Stomach (tissue), 9 donors: ENCODE results near the gene KIAA1217. TPM values are rescaled to one million over a fixed set of nuclear protein-coding genes. Genes with fewer than 3 reads are reported as not detected.
A peak's percentile ranks its signal among the peaks of the same experiment; 100 is the strongest.

Source experiments
- DNase-seq, 2 donors: peaks; one replicate each; pipeline versions ENCODE4 v3.0.0 to v3.0.0-alpha.2; 2013 to 2019
- H3K27ac ChIP-seq, 5 donors: fragments of 200-600 bp in 4 of 5; sonication (generic) in 4 of 5; one replicate each; pipeline ENCODE4 v1.5.1; 2013 to 2019; ENCODE audit warnings: mild to moderate bottlenecking in 1 of 5, moderate library complexity in 1 of 5
- H3K27me3 ChIP-seq, 3 donors: fragments of 200-600 bp; sonication (generic); one replicate each; pipeline ENCODE4 v1.5.1; 2017 to 2019; ENCODE audit warnings: mixed run types in 1 of 3
- H3K36me3 ChIP-seq, 4 donors: fragments of 200-600 bp; sonication (generic); 1 replicate in 3 of 4; 2 replicates in 1 of 4; pipeline ENCODE4 v1.5.1; 2016 to 2019
- H3K4me1 ChIP-seq, 4 donors: fragments of 200-600 bp; sonication (generic); one replicate each; pipeline ENCODE4 v1.5.1; 2016 to 2019
- H3K4me3 ChIP-seq, 4 donors: fragments of 200-600 bp; sonication (generic) in 3 of 4; one replicate each; pipeline ENCODE4 v1.5.1; 2016 to 2019; ENCODE audit warnings: mild to moderate bottlenecking in 1 of 4
- H3K9me3 ChIP-seq, 4 donors: fragments of 200-600 bp; sonication (generic); one replicate each; pipeline ENCODE4 v1.5.1; 2016 to 2019
- EP300 ChIP-seq: sonication (generic); formaldehyde crosslinking; IDR thresholded peaks from one replicate; pipeline ENCODE4 v1.6.1; 2017; ENCODE audit warnings: antibody characterized with exemption
- POLR2A ChIP-seq, 4 donors: fragments of 450-650 bp; IDR thresholded peaks; one replicate each; pipeline ENCODE4 v1.6.1; 2016; ENCODE audit warnings: antibody characterized with exemption in 4 of 4, control low read depth in 2 of 4, mild to moderate bottlenecking in 1 of 4, moderate library complexity in 1 of 4
- POLR2AphosphoS5 ChIP-seq, 3 donors: sonication (generic); formaldehyde crosslinking; IDR thresholded peaks; one replicate each; pipeline ENCODE4 v1.6.1; 2016; ENCODE audit warnings: antibody characterized with exemption in 3 of 3
- WGBS, 5 donors: extraction: QIAGEN DNeasy Blood & Tissue Kit in 3 of 5; methylation state at CpG; one replicate each; pipeline versions ENCODE4 v1.1.5 to v1.1.7; 2013 to 2018; 5-methylcytosine and 5-hydroxymethylcytosine counted together
- intact Hi-C: fragments of 100-400 bp; cut with DNase I; formaldehyde crosslinking; loops from one replicate; pipeline ENCODE4 v1.15.1; 2023; ENCODE audit warnings: low total_unique reads
- polyA plus RNA-seq, 3 donors: library from polyadenylated mRNA; stranded (reverse); fragments of 200-250 nt; gene quantifications; one replicate each; pipeline ENCODE4 v1.2.3, GENCODE V29; 2013
- total RNA-seq, 5 donors: library from RNA; depleted of rRNA; stranded (reverse); fragments of >200 nt; gene quantifications; one replicate each; pipeline versions ENCODE4 v1.1.0 to v1.2.3, GENCODE V29; 2014 to 2016
- TF ChIP-seq, protein P1 (sequence below), 7 experiments: fragments of 450-650 bp in 4 of 7; fragments of 200-600 bp in 3 of 7; sonication (generic) in 3 of 7; IDR thresholded peaks; one replicate each; pipeline ENCODE4 v1.5.1; 2016 to 2019; ENCODE audit warnings: antibody characterized with exemption in 7 of 7, control low read depth in 2 of 7, mild to moderate bottlenecking in 1 of 7
- donor health status: healthy with polysubstance abuse.
- donor health status: Bipolar disorder and iron deficiency.
- donor health status: healthy.

The KIAA1217 gene
- total and polyA plus RNA-seq, 8 donors, result 6.2 to 112 (median 24.6) TPM

DNA sequence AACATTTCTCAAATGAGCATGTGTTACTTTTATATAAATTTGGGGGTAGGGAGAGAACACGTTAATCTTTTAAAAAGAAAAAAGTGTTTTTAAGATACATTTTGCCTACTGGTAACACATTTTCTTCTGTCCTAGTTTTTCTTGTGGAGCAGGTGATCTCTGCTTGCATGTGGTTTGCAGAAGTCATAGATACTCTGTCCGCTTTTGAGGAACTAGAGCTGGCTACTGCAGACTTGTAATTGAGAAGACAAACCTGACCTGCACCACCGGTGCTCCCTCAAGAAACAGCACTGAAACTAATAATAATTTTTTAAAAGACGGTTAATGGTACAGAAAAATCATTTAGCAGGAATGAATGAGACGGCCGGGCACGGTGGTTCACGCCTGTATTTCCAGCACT is 243.1 kb downstream of the KIAA1217 start:
- Histone ChIP-seq H3K27ac (peak overlapping the region in 1 of 5 donors; percentile 81), H3K27me3 (no peaks in the 10 kb centered on the region), H3K4me3 (no peak overlapping the region), H3K36me3 (no peaks in the 10 kb centered on the region), H3K9me3 (no peaks in the 10 kb centered on the region), H3K4me1 (peaks cover 0 to 63% (median 35%) of the 10 kb centered on the region in 4 donors)
- WGBS, 5 donors, result 81 to 90% (median 87%) methylated on average over 8 of the region's 8 CpGs
- TF ChIP-seq POLR2A (IDR thresholded peaks at IDR 0.05), result no peak
- intact Hi-C loops, result no loop called here
- no peak for DNase-seq

DNA sequence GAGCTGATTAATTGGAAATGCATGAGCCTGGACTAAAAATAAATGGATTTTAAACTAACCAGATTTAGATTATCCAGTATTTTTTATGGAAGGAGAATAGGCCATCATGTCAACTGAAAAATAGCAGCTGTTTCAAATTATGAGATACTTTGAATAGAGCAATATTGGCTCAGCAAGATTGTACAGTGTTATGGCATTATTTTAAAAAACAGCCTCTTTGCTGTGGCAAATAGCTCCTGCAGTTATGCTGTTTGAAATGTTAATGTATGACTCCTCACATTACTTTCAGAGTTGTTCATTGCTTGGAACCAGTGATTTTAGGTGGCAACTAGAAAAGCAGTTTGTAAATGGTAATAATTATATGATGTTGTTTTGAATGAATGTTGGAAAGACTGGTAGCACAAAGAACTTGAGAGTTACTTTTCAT is 244.5 kb downstream of the KIAA1217 start:
- Histone ChIP-seq H3K27me3 (no peaks in the 10 kb centered on the region), H3K9me3 (no peaks in the 10 kb centered on the region), H3K27ac (peak overlapping the region in 3 of 5 donors; percentile 13 to 39 (median 13)), H3K4me1 (peaks cover 9 to 72% (median 39%) of the 10 kb centered on the region in 4 donors), H3K36me3 (no peaks in the 10 kb centered on the region), H3K4me3 (no peak overlapping the region)
- no peak for DNase-seq
- intact Hi-C loops, result no loop called here
- TF ChIP-seq POLR2AphosphoS5 (IDR thresholded peaks at IDR 0.05) (no peak), EP300 (no peak), POLR2A (IDR thresholded peaks at IDR 0.05) (no peak)
- TF ChIP-seq, protein P1, sequence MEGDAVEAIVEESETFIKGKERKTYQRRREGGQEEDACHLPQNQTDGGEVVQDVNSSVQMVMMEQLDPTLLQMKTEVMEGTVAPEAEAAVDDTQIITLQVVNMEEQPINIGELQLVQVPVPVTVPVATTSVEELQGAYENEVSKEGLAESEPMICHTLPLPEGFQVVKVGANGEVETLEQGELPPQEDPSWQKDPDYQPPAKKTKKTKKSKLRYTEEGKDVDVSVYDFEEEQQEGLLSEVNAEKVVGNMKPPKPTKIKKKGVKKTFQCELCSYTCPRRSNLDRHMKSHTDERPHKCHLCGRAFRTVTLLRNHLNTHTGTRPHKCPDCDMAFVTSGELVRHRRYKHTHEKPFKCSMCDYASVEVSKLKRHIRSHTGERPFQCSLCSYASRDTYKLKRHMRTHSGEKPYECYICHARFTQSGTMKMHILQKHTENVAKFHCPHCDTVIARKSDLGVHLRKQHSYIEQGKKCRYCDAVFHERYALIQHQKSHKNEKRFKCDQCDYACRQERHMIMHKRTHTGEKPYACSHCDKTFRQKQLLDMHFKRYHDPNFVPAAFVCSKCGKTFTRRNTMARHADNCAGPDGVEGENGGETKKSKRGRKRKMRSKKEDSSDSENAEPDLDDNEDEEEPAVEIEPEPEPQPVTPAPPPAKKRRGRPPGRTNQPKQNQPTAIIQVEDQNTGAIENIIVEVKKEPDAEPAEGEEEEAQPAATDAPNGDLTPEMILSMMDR (IDR thresholded peaks at IDR 0.05), result no peak

DNA sequence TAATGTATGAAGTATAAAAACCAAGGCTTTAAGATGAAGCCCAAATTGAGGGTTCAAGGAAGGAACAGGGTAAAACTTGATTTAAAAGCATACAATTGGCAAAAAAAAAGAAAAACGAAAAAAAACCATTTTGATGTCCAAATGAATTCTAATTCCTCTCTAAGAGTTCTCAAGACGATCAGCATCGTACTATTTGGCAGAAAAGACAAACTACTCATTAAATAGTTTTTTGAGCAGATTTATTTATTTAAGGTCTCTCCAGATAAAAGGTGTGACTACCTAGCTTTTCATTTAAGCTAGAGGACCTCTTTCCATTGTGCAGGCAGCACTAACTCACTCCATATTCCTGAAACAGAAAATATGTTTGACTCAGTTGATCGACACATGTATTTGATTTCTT is 245.0 kb downstream of the KIAA1217 start:
- no peaks in the 10 kb centered on the region for H3K36me3 ChIP-seq
- H3K27ac ChIP-seq, result peak overlapping the region in 1 of 5 donors; percentile 6
- H3K9me3 ChIP-seq, result no peaks in the 10 kb centered on the region
- TF ChIP-seq EP300, result no peak
- TF ChIP-seq, protein P1 (IDR thresholded peaks at IDR 0.05), result no peak
- DNase-seq, result no peak
- H3K27me3 ChIP-seq, result no peaks in the 10 kb centered on the region
- no peak overlapping the region for H3K4me3 ChIP-seq
- intact Hi-C loops, result no loop called here
- 42 to 67% (median 54%) methylated on average over 4 of the region's 4 CpGs for WGBS, 5 donors
- peaks cover 9 to 66% (median 35%) of the 10 kb centered on the region in 4 donors for H3K4me1 ChIP-seq

DNA sequence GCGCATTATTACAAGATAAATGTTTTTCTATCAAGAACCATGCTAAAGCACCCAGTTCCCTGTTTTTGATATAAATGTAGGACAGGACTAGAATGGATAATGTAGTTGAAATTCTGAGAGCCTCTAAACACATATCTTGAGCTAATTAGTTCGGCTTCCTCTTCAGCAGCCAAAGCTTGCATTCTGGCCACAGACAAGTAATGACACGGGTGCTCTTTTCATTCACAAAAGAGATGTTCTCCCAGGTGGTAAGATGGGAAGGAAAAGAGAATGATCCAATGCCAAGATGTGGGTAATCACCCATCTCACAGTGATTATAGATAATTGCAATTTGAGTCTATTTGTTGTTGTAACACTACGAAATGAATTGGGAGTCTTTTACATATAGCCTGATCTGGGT is 246.5 kb downstream of the KIAA1217 start:
- Histone ChIP-seq H3K4me3 (no peak overlapping the region), H3K36me3 (no peaks in the 10 kb centered on the region), H3K27ac (no peak overlapping the region), H3K27me3 (no peaks in the 10 kb centered on the region), H3K4me1 (peaks cover 9 to 52% (median 28%) of the 10 kb centered on the region in 4 donors), H3K9me3 (no peaks in the 10 kb centered on the region)
- DNase-seq, result no peak
- WGBS, 5 donors, result 87 to 95% (median 91%) methylated on average over 4 of the region's 4 CpGs
- TF ChIP-seq POLR2AphosphoS5 (IDR thresholded peaks at IDR 0.05) (no peak), POLR2A (IDR thresholded peaks at IDR 0.05) (no peak), EP300 (no peak)
- TF ChIP-seq, protein P1 (IDR thresholded peaks at IDR 0.05), result no peak
- intact Hi-C loops, result no loop called here

DNA sequence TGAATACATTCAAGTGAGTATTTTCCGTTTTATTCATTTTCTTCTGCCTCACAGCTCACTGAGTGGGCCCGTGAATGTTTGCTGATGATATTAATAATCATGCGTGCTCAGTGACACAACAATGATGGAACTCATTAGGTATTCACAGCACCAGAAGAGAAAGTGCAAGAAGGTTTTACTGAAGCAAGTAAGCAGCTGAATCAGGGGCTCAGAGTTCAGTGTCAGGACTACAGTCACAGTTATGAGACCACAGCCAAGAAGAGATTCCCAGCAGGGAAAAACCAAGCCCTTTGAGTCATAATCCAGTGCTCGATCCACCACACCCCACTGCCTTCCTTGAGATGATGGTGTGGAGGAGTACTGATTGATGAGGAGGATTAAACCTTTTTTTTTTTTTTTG is 247.4 kb downstream of the KIAA1217 start:
- no peak overlapping the region for H3K4me3 ChIP-seq
- no peaks in the 10 kb centered on the region for H3K9me3 ChIP-seq
- H3K36me3 ChIP-seq, result no peaks in the 10 kb centered on the region
- TF ChIP-seq POLR2A (IDR thresholded peaks at IDR 0.05) (no peak), EP300 (no peak), POLR2AphosphoS5 (IDR thresholded peaks at IDR 0.05) (no peak)
- TF ChIP-seq, protein P1 (IDR thresholded peaks at IDR 0.05), result no peak
- H3K4me1 ChIP-seq, result peaks cover 9 to 43% (median 24%) of the 10 kb centered on the region in 4 donors
- H3K27ac ChIP-seq, result peak overlapping the region in 1 of 5 donors; percentile 66
- 59 to 82% (median 68%) methylated on average over 4 of the region's 4 CpGs for WGBS, 5 donors
- H3K27me3 ChIP-seq, result no peaks in the 10 kb centered on the region
- DNase-seq, result peak in 1 of 2 donors; percentile 37
- intact Hi-C loops, result no loop called here
